B cell (primary cell): ENCODE measurements around the gene TIMM21. TPM values are rescaled to one million over a fixed set of nuclear protein-coding genes. Genes with fewer than 3 reads are reported as not detected.

Experiments
- ATAC-seq: fragments of 200-7000 bp; cut with Tn5 transposase; one replicate; pipeline ENCODE4 v1.10.0; 2021; ENCODE audit warnings: low read depth, mild to moderate bottlenecking, moderate number of reproducible peaks, moderate library complexity
- CTCF ChIA-PET: fragments of 350-600 bp; sonication (Branson Sonifier 250); formaldehyde crosslinking; loops from one replicate; lab custom pipeline; 2021; ENCODE audit warnings: antibody characterized with exemption, inconsistent platforms; lab: Charles Lee
- POLR2A ChIA-PET: fragments of 350-600 bp; sonication (Branson Sonifier 250); formaldehyde crosslinking; loops from one replicate; lab custom pipeline; 2021; ENCODE audit warnings: antibody characterized with exemption; lab: Charles Lee
- DNase-seq: peaks from one replicate; pipeline ENCODE4 v3.0.0; 2013
- H2AFZ ChIP-seq: 2 replicates; pipeline ENCODE4 v1.6.1; 2012; ENCODE audit warnings: mild to moderate bottlenecking, low read depth, low read length; ENCODE audit not compliant: insufficient read depth, poor library complexity, severe bottlenecking
- H3K27ac ChIP-seq, 2 donors: 1 replicate in 1 of 2; 2 replicates in 1 of 2; pipeline ENCODE4 v1.5.1; 2012 to 2013; ENCODE audit warnings: low read length in 2 of 2, mild to moderate bottlenecking in 2 of 2, moderate library complexity in 1 of 2
- H3K27me3 ChIP-seq, 4 experiments: fragments of 200-600 bp in 1 of 4; sonication (generic) in 1 of 4; replicated peaks in 1 of 4; 1 replicate in 2 of 4; 2 replicates in 2 of 4; pipeline versions ENCODE4 v1.6.1 to v1.7.0; 2013 to 2016; ENCODE audit warnings: low read length in 3 of 4, mild to moderate bottlenecking in 2 of 4, mixed read lengths in 1 of 4, moderate library complexity in 1 of 4; ENCODE audit not compliant: insufficient read depth in 4 of 4, control insufficient read depth in 3 of 4; ENCODE audit errors: control extremely low read depth in 1 of 4
- H3K36me3 ChIP-seq, 2 experiments: replicated peaks in 1 of 2; 1 replicate in 1 of 2; 2 replicates in 1 of 2; pipeline versions ENCODE4 v1.6.1 to v1.7.1; 2013; ENCODE audit warnings: low read length in 1 of 2; ENCODE audit not compliant: insufficient read depth in 2 of 2, control insufficient read depth in 1 of 2; ENCODE audit errors: control extremely low read depth in 1 of 2, extremely low read depth in 1 of 2
- H3K4me1 ChIP-seq, 2 donors: fragments of 200-600 bp in 1 of 2; sonication (generic) in 1 of 2; 1 replicate in 1 of 2; 2 replicates in 1 of 2; pipeline versions ENCODE4 v1.5.1 to v1.6.1; 2013 to 2017; ENCODE audit warnings: low read length in 2 of 2; ENCODE audit not compliant: control insufficient read depth in 2 of 2, insufficient read depth in 2 of 2
- H3K4me2 ChIP-seq: replicated peaks from 2 replicates; pipeline ENCODE3; 2012; ENCODE audit warnings: mild to moderate bottlenecking, low read depth, low read length; ENCODE audit not compliant: poor library complexity, severe bottlenecking
- H3K4me3 ChIP-seq, 5 experiments: fragments of 200-600 bp in 1 of 5; sonication (generic) in 1 of 5; 1 replicate in 3 of 5; 2 replicates in 2 of 5; pipeline versions ENCODE4 v1.5.1 to v1.7.0; 2011 to 2016; ENCODE audit warnings: low read length in 4 of 5, mild to moderate bottlenecking in 4 of 5, low read depth in 2 of 5, control low read depth in 1 of 5, moderate library complexity in 1 of 5; ENCODE audit not compliant: insufficient read depth in 1 of 5; ENCODE audit errors: control extremely low read depth in 1 of 5, extremely low read depth in 1 of 5
- H3K79me2 ChIP-seq: fragments of 200-600 bp; sonication (generic); one replicate; pipeline ENCODE4 v1.6.0; 2016; ENCODE audit warnings: low read length; ENCODE audit not compliant: control insufficient read depth, insufficient read depth
- H3K9ac ChIP-seq: fragments of 200-600 bp; sonication (generic); 2 replicates; pipeline ENCODE4 v1.6.1; 2017; ENCODE audit warnings: mild to moderate bottlenecking, low read length, moderate library complexity
- H3K9me3 ChIP-seq, 3 donors: one replicate each; pipeline versions ENCODE4 v1.6.1 to v1.7.1; 2013; ENCODE audit warnings: low read length in 2 of 3; ENCODE audit not compliant: control insufficient read depth in 2 of 3, insufficient read depth in 1 of 3; ENCODE audit errors: control extremely low read depth in 1 of 3
- H4K20me1 ChIP-seq: 2 replicates; pipeline ENCODE4 v1.6.0; 2012; ENCODE audit warnings: mild to moderate bottlenecking, low read length; ENCODE audit not compliant: insufficient read depth, control insufficient read depth, poor library complexity, severe bottlenecking
- H3K27ac Mint-ChIP-seq: one replicate; pipeline ENCODE4 v1.8.0; 2021; ENCODE audit warnings: mixed read lengths
- H3K27me3 Mint-ChIP-seq: one replicate; pipeline ENCODE4 v1.8.0; 2021; ENCODE audit warnings: mixed read lengths
- H3K4me1 Mint-ChIP-seq: one replicate; pipeline ENCODE4 v1.8.0; 2021; ENCODE audit warnings: mixed read lengths
- H3K4me3 Mint-ChIP-seq: one replicate; pipeline ENCODE4 v1.8.0; 2021; ENCODE audit warnings: mixed read lengths
- H3K9me3 Mint-ChIP-seq: one replicate; pipeline ENCODE4 v1.8.0; 2022; ENCODE audit warnings: mixed read lengths; ENCODE audit not compliant: insufficient read depth
- CTCF ChIP-seq: fragments of 200-600 bp; IDR thresholded peaks from one replicate; pipeline ENCODE4 v1.8.0; 2022; ENCODE audit warnings: antibody characterized with exemption, mild to moderate bottlenecking
- EZH2 ChIP-seq: IDR thresholded peaks from 2 replicates; pipeline ENCODE4 v1.6.1; 2012; ENCODE audit warnings: borderline replicate concordance, low read depth, mild to moderate bottlenecking, moderate library complexity, low read length; ENCODE audit not compliant: insufficient read depth, poor library complexity, severe bottlenecking
- WGBS: methylation state at CpG from one replicate; pipeline ENCODE4 v1.1.5; 2013; ENCODE audit warnings: missing lambda C conversion rate; ENCODE audit not compliant: insufficient coverage; 5-methylcytosine and 5-hydroxymethylcytosine counted together
- intact Hi-C: fragments of 100-400 bp; cut with micrococcal nuclease; formaldehyde crosslinking; loops from one replicate; pipeline ENCODE4 v1.10.0; 2022
- polyA plus RNA-seq: library from polyadenylated mRNA; depleted of rRNA; stranded (reverse); fragments of >200 nt; gene quantifications from 2 replicates; pipeline ENCODE4 v1.2.3, GENCODE V29; 2012
- total RNA-seq, 2 donors: library from RNA; stranded (reverse); fragments of 120-200 nt in 1 of 2; gene quantifications; 1 replicate in 1 of 2; 2 replicates in 1 of 2; pipeline versions ENCODE4 v1.2.3 to v1.2.4, GENCODE V29; 2013 to 2022

TIMM21 gene
- total and polyA plus RNA-seq, 2 donors (not counting 1 experiment from before 2014, with no cell fraction given): 22.9 to 25.0 TPM

- Histone ChIP-seq H3K4me2 (no peak overlapping the region), H3K27me3 (no peaks in the 10 kb centered on the region), H4K20me1 (no peaks in the 10 kb centered on the region), H2AFZ (no peak overlapping the region), H3K27ac (no peak overlapping the region), H3K36me3 (no peaks in the 10 kb centered on the region), H3K4me1 (no peaks in the 10 kb centered on the region), H3K9ac (no peak overlapping the region), H3K79me2 (no peaks in the 10 kb centered on the region), H3K9me3 (peaks cover 0 to 2% (median 2%) of the 10 kb centered on the region in 3 donors), H3K4me3 (no peak overlapping the region)
- no CpG with 5 or more reads among the region's 2 CpGs for WGBS
- peaks cover 10% of the 10 kb centered on the region for H3K4me1 Mint-ChIP-seq
- TF ChIP-seq CTCF (no peak), EZH2 (no peak)
- no peak overlapping the region for H3K27ac Mint-ChIP-seq
- DNase-seq: no peak
- peaks cover 7% of the 10 kb centered on the region for H3K27me3 Mint-ChIP-seq
- ChIA-PET CTCF (no interaction called here), POLR2A (no interaction called here)
- no peak overlapping the region for H3K4me3 Mint-ChIP-seq
- intact Hi-C loops: no loop called here
- ATAC-seq: no peak
- H3K9me3 Mint-ChIP-seq: peaks cover 18% of the 10 kb centered on the region
These were observed 39.9 kb upstream of the TIMM21 start for GRCh38 chr18:74108460-74108859.

- Histone ChIP-seq H3K4me2 (no peak overlapping the region), H3K27ac (no peak overlapping the region), H3K9me3 (peaks cover 0 to 2% (median 0%) of the 10 kb centered on the region in 3 donors), H3K27me3 (no peaks in the 10 kb centered on the region), H3K4me1 (no peaks in the 10 kb centered on the region), H3K4me3 (no peak overlapping the region), H2AFZ (no peak overlapping the region), H3K36me3 (no peaks in the 10 kb centered on the region), H4K20me1 (no peaks in the 10 kb centered on the region), H3K79me2 (no peaks in the 10 kb centered on the region), H3K9ac (no peak overlapping the region)
- no CpG with 5 or more reads among the region's 1 CpG for WGBS
- ChIA-PET POLR2A (interaction anchor here (0.6 kb wide), 1 partner anchor 175 kb away, joined by 4 read pairs; no protein-coding TSS in a partner anchor), CTCF (interaction anchor here (1.0 kb wide), 1 partner anchor 28 kb away, joined by 3 read pairs; no protein-coding TSS in a partner anchor)
- ATAC-seq (no peak), DNase-seq (no peak)
- H3K4me1 Mint-ChIP-seq: peaks cover 15% of the 10 kb centered on the region
- no peak for TF ChIP-seq EZH2
- no peak for TF ChIP-seq CTCF
- no peak overlapping the region for H3K27ac Mint-ChIP-seq
- H3K27me3 Mint-ChIP-seq: no peaks in the 10 kb centered on the region
- H3K9me3 Mint-ChIP-seq: peaks cover 10% of the 10 kb centered on the region
- intact Hi-C loops: loop anchor here (10.0 kb wide), 3 partner anchors 155 to 1345 kb away; no protein-coding TSS in a partner anchor
- H3K4me3 Mint-ChIP-seq: no peak overlapping the region
These were observed 38.2 kb upstream of the TIMM21 start for GRCh38 chr18:74110149-74110548.
